ENCODE results near the gene PPIF.

DNA sequence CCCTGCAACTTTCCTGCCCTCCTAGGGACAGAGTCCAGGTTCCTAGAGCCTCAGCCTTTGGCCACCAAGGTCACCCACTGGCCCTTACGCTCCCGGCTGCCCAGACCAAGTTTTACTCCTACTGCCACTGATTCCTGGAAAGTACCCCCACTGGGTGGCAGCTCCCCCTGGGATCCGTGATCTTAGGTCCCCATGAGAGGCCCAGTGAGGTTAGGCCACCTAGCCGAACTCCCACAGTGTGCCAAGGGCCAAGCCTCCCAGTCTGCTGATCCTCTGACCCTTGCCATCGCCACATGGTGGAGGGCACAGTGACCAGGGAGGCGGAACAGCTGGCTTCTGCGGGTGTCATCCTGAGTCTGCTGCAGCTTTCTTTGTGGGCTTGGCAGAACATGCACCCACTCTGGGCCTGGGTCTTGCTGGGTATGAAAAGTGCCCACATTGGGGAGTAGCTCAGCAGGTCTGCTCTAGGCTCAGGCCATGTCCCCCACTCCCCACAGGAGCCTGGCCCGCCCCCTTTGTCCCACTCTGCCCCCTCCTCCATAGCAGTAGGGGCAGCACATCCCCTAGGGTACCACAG is 40.5 kb upstream of the PPIF start:
- no peak for TF ChIP-seq EZH2 (IDR thresholded peaks at IDR 0.05; ENCODE audit: low read length)
- TF ChIP-seq, protein P1, sequence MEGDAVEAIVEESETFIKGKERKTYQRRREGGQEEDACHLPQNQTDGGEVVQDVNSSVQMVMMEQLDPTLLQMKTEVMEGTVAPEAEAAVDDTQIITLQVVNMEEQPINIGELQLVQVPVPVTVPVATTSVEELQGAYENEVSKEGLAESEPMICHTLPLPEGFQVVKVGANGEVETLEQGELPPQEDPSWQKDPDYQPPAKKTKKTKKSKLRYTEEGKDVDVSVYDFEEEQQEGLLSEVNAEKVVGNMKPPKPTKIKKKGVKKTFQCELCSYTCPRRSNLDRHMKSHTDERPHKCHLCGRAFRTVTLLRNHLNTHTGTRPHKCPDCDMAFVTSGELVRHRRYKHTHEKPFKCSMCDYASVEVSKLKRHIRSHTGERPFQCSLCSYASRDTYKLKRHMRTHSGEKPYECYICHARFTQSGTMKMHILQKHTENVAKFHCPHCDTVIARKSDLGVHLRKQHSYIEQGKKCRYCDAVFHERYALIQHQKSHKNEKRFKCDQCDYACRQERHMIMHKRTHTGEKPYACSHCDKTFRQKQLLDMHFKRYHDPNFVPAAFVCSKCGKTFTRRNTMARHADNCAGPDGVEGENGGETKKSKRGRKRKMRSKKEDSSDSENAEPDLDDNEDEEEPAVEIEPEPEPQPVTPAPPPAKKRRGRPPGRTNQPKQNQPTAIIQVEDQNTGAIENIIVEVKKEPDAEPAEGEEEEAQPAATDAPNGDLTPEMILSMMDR (optimal IDR thresholded peaks at IDR 0.05 in 1 of 3, IDR thresholded peaks at IDR 0.05 in 1 of 3, conservative IDR thresholded peaks at IDR 0.05 in 1 of 3; ENCODE audit: extremely low read depth in 1 of 3, insufficient read depth in 2 of 3, low read length in 3 of 3): no peak

All from keratinocyte (primary cell).